LNCaP clone FGC (cell line): ENCODE measurements around the gene ZNG1F.
"Not testable (repeated sequence)": the region's sequence is repeated elsewhere in the genome, so short reads cannot be mapped to it uniquely, and the experiment has no call there.

Experiments
- DNase-seq: peaks from one replicate; pipeline ENCODE4 v3.0.0-alpha.2; 2011; ENCODE audit warnings: low read depth
- H3K4me3 ChIP-seq: 2 replicates; pipeline ENCODE4 v1.5.1; 2011; ENCODE audit warnings: mild to moderate bottlenecking, low read depth, low read length, control low read depth
- TF ChIP-seq, protein P1 (sequence below): IDR thresholded peaks from 2 replicates; pipeline ENCODE4 v1.5.1; 2012; ENCODE audit warnings: mild to moderate bottlenecking; ENCODE audit not compliant: control insufficient read depth, insufficient read depth; ENCODE audit errors: extremely low read depth

Gene ZNG1F

DNA sequence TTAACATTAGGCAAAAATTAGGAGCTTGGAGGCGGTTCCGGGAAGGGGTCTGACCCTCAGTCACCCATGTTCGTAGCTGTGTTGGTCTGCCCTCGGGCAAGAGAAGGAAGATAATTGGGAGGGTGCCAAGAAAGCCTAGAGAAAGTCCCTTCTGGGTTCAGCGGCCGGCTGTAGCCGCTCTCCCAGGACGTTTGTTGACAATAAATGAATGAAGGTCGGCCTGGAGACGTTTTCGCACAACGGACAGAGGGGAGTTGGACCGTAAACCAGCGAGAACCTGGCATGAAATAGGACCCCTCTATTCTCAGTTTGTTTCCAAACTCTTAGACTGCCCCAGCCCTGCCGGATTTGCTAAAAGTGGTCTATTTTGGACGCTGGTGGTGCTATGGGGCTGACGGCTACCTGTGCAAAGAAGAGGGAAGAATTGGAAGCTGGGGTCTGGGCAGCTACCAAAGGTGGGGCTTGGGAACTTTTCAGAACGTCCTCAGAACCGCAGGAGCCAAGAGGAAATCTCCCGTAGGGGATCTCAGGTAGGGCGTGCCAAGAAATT lies 63.9 kb downstream of the ZNG1F start:
- not testable (repeated sequence) for DNase-seq, H3K4me3 ChIP-seq

DNA sequence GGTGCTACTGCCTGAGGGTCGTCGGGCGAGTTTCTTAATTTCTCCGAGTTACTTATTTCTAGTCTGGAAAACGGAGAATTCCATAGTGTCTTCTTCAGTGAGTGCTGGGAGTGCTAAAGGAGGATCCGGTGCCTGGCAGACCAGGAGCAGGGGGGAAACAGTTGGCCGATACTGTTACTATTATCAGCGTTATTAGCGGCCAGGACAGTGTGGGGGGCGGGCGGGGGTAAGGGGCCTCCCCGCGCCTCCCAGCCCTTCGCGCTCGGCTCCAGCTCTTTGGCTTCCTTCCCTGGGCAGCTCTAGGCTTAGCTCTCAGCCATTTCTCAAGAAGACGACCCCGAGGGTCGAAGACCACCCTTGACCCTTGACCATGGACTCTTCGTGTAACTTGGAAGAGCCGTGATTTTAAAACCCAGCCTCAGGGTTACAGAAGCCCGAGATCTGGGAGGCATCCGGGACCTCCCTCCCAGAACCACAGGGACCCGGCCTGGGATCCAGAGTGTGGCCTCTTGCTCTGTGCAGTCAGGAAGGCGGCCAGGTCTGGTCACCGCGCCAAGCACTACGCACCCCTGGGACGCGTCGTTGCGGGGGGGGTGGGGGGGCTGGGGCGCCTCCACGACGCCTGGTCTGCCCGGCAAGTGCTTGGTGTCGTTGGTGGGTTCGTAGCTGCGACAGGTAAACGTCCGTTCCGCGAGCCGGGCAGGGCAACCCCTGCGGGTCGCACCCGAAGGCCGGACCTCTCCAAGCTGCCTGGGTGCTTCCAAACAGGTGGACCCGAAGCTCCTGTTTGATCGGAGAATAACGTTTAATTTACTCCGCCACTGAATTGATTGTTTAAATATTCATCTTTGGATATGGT lies 64.6 kb downstream of the ZNG1F start:
- DNase-seq, H3K4me3 ChIP-seq: not testable (repeated sequence)

DNA sequence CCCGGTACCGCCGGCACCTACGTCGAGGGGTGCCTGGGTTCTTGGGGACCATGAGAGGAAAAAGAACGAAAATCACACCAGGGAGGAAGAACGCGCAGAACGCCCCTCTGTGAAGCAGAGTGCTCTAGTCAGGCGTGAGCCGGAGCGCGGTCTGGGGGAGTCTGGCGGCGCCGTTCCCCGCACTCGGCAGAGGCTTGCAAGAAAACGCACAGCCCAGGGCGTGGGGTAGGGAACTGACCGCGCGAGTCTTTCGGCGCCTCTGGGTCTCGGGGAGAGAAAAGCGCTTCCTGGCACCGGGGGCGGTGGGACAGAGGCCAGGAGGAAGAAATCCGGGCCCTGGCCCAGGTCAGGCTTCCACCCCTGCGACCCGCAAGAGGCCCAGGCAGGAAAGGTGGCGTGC lies 65.3 kb downstream of the ZNG1F start:
- not testable (repeated sequence) for DNase-seq, H3K4me3 ChIP-seq

DNA sequence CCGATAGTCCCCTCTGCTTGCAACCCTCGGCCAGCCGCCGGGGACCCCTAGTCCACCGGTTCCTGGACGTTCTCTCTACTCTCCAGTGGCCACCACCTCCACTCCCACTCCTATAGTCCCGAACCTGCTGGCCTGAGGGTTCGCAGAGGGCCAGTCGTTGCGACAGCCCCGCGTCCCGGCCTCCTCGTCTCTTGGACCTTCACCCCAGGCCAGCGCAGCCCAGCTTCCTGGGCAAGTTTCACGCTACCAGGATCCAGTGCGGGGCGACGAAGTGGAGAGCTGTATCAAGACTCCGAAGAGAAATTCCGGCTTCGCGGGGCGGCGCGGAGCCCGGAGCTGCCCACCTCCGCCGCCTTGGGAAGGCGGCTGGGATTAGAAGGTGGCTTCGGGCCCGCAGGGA lies 65.7 kb downstream of the ZNG1F start:
- not testable (repeated sequence) for H3K4me3 ChIP-seq, DNase-seq

DNA sequence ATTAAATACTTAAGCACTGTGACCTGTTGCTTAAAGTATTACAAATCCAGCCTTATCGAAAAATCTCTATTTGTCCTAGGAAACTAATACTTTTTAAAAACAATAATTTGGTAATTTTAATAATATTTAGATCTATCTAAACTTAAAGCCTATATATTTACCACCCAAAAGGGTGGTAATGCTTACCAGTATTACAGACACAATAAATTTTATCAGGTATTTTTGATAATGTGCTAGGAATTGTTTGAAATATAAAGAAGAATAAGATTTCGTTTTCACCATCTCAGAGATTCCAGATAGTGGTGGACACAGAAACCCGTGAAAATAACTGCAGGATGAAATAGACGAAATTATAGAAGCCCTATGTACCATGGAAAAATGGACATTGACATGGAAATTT lies 68.4 kb downstream of the ZNG1F start:
- DNase-seq, H3K4me3 ChIP-seq: not testable (repeated sequence)

DNA sequence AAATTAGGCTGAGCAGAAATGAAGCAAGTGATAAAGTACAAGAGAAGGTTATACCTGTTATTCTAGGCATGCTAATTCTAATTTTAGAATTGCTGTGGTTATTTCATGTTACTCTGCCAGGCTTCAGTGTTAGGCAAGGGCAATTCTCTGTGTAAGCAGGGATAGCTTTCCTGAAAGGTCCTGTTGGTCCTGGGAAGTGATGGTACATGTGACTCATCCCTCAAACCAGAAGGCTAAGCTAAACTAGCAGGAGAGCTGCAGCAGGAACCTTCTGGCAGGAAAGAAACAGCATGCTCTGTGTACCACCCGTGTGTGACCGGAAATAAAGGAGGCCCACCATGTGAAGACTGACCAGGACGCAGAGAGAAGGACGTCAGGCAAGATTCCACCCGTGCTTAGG lies 69.4 kb downstream of the ZNG1F start:
- not testable (repeated sequence) for DNase-seq, H3K4me3 ChIP-seq

DNA sequence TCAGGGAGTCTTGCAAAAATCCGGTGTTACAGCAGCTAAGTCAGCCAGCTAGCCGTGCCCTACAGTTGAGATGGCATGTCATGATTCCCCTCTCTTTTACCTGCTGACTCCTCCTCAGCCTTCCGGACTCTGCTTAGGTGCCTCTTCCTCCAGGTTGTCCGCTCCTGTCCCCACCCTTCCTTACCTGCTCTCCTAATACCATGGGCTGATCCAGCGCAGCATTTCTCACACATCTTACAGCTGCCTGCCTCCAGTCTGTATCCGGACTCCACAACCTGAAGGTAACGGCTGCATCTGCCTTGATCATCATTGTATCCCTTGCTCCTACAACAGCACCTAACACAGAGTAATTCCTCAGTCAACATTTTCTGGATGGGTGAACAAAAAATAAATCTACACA lies 69.8 kb downstream of the ZNG1F start:
- DNase-seq, H3K4me3 ChIP-seq: not testable (repeated sequence)

DNA sequence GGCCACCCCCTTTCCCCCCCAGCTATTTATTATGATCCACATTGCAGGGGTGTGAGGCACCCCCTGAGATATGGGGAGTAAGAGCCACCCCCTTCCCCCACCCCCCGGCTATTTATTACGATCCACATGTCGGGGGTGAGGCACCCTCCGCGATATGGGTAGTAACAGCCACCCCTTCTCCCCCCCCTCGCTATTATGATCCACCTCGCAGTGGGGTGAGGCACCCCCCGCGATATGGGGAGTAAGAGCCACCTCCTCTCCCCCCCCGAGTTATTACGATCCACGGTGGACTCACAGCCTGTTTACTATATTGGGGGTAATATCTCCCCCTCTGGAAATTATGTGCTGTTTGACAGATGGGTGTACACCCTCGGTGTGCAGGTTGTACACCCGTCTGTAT lies 75.8 kb downstream of the ZNG1F start:
- not testable (repeated sequence) for H3K4me3 ChIP-seq, DNase-seq

DNA sequence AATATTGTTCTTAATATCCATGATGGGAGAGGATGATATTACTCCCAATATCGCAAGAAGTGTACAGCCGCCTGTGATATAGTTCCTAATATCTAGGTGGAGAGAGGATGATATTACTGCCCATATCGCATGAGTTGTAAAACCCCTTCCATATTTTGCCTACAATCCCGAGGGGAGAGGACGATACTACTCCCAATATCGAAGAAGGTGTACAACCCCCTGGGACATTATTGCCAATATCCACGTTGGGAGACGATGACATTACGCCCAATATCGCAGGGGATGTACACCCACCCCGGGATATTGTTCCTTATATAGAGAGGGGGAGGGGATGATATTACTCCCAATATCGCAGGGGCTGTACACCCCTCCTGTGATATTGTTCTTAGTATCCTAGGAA lies 77.7 kb downstream of the ZNG1F start:
- not testable (repeated sequence) for H3K4me3 ChIP-seq, DNase-seq

DNA sequence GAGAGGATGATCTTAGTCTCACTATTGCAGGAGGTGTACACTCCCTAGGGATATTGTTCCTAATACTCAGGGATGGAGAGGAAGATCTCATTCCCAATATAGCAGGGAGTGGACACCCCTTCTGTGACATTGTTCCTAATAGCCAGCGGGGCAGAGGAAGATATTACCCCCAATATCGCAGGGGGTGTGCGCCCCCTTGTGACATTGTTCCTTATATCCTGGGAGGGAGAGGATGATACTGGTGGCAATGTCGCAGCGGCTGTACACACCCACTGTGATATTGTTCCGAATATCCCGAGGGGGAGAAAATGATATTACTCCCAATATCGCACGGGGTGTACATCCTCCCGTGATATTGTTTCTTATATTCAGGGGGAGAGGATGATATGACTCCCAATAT lies 78.2 kb downstream of the ZNG1F start:
- H3K4me3 ChIP-seq, DNase-seq: not testable (repeated sequence)
- TF ChIP-seq, protein P1, sequence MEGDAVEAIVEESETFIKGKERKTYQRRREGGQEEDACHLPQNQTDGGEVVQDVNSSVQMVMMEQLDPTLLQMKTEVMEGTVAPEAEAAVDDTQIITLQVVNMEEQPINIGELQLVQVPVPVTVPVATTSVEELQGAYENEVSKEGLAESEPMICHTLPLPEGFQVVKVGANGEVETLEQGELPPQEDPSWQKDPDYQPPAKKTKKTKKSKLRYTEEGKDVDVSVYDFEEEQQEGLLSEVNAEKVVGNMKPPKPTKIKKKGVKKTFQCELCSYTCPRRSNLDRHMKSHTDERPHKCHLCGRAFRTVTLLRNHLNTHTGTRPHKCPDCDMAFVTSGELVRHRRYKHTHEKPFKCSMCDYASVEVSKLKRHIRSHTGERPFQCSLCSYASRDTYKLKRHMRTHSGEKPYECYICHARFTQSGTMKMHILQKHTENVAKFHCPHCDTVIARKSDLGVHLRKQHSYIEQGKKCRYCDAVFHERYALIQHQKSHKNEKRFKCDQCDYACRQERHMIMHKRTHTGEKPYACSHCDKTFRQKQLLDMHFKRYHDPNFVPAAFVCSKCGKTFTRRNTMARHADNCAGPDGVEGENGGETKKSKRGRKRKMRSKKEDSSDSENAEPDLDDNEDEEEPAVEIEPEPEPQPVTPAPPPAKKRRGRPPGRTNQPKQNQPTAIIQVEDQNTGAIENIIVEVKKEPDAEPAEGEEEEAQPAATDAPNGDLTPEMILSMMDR, result peak; percentile 35; the same call in 1 of the 2 replicates

DNA sequence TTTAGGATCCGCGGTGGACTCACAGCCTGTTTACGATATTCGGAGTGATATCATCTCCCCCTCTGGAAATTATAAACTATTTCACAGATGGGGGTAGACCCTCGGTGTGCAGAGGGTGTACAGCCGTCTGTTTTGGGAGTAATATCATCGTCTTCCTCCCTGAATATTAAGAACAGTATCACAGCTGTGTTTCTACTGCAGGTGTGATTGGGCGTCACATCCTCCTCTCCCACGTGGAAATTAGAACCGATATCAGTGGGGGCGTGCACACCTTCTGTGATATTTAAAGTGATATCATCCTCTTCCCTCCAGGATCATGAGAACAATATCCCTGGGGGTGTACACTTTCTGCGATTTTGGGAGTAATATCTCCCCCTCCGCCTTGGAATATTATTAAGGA lies 79.9 kb downstream of the ZNG1F start:
- DNase-seq, H3K4me3 ChIP-seq: not testable (repeated sequence)

DNA sequence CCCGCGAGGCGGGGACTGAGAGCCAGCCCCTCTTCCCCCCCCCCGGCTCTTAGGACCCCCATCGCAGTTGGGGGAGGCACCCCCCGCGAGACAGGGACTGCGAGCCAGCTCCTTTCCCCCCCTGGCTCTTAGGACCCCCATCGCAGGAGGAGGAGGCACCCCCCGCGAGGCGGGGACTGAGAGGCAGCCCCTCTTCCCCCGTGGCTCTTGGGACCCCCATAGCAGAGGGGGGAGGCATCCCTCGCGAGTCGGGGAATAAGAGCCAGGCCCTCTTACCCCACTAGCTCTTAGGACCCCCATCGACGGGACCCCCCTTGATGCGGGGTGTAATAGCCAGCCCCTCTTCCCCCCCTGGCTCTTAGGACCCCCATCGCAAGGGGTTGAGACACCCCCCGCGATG lies 80.3 kb downstream of the ZNG1F start:
- not testable (repeated sequence) for H3K4me3 ChIP-seq, DNase-seq

DNA sequence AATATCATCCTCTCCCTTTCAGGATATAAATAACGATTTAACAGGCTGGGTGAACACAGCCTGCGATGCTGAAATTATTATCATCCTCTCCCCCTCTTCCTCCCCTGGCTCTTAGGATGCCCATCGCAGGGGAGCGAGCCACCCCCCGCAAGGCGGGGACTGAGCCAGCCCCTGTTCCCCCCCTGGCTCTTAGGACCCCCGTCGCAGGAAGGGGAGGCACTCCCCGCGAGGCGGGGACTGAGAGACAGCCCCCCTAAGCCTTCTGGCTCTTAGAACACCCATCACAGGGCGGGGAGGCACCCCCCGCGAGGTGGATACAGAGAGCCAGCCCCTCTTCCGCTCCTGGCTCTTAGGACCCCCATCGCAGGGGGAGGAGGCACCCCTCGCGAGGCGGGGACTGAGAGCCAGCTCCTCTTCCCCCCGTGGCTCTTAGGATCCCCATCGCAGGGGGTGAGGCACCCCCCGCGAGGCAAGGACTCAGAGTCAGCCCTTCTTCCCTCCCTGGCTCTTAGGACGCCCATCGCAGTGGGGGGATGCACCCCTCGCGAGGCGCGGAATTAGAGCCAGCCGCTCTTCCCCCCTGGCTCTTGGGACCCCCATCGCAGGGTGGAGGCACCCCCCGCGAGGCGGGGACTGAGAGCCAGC lies 82.5 kb downstream of the ZNG1F start:
- not testable (repeated sequence) for H3K4me3 ChIP-seq, DNase-seq

DNA sequence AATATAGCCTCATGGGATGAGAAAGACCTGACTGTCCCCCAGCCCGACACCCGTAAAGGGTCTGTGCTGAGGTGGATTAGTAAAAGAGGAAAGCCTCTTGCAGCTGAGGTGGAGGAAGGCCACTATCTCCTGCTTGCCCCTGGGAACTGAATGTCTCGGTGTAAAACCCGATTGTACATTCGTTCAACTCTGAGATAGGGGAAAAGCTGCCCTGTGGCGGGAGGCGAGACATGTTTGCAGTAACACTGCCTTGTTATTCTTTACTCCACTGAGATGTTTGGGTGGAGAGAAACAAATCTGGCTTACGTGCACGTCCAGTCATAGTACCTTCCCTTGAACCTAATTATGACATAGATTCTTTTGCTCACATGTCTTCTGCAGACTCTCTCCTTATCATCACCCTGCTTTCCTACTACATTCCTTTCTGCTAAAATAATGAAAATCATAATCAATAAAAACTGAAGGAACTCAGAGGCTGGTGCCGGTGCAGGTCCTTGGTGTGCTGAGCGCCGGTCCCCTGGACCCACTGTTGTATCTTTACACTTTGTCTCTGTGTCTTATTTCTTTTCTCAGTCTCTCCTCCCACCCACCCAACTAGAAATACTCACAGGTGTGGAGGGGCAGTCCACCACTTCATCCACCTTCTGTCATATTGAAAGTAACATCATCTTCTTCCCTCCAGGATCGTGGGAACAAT lies 83.4 kb downstream of the ZNG1F start:
- not testable (repeated sequence) for DNase-seq, H3K4me3 ChIP-seq

DNA sequence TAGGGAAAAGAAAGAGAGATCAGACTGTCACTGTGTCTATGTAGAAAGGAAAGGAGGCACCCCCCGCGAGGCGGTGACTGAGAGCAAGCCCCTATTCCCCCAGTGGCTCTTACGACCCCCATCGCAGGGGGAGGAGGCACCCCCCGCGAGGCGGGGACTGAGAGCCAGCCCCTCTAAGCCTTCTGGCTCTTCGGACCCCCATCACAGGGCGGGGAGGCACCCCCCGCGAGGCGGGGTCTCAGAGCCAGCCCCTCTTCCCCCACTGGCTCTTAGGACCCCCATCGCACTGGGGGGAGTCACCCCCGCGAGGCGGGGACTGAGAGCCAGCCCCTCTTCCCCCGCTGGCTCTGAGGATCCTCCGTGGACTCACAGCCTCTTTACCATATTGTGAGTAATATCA lies 84.6 kb downstream of the ZNG1F start:
- DNase-seq, H3K4me3 ChIP-seq: not testable (repeated sequence)

DNA sequence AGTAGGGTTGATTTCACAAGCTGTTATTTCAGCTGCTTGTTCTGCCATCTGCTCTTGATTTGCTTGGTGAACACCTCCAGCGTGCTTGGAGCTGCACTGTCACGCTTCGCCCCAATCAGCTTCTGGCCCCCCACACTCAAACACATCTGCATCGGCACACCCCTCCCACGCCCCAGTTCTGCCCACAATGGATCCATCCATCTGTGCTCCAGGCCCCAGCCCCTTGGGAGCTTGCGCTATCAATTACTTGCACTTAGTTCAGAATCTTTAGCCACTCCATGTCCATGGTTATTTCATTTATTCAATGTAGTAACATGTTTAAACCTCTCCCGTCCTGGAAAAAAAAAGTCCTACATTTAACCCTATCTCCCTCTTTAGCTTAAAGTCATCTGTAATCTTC lies 88.6 kb downstream of the ZNG1F start:
- DNase-seq, H3K4me3 ChIP-seq: not testable (repeated sequence)

DNA sequence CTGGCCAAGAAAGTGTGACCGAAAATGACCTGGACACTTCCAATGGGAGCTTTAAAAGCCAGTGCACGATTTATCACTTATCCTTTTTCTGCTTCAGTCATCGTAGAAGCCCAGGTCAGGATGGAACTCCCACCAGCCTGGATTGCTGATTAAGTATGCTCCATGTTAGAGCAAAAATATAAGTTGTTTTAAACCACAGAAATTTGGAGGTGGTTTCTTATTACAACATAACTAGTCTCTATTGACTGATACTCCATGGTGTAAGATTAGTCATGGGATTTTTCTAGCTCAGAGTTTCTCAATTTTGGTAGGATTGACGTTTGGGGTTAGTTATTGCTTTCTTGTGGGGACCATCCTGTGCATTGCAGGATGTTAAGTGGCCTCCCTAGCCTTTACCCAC lies 90.4 kb downstream of the ZNG1F start:
- not testable (repeated sequence) for DNase-seq, H3K4me3 ChIP-seq

DNA sequence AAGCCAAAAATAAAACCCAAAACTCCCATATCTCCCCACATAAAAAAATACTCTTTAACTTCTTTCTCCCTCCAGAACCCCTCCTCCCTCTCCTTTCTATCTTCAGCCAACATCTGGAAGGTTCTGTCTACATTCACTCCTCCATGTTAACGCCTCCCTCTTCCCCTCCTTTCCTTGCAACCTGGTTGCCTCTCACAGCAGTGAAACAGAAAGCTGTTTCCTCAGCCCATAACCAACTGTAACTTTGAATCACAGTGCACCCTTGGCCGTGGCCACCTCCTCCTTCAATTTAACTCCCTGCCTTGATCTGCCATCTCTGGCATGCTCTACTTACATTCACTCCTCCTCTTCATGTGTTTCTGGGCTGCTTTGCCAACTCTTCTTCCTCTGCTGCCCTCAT lies 94.1 kb downstream of the ZNG1F start:
- not testable (repeated sequence) for H3K4me3 ChIP-seq, DNase-seq
